Nephron (organoid): ENCODE data around the gene EIF4E.
"Not testable (repeated sequence)": the region's sequence is repeated elsewhere in the genome, so short reads cannot be mapped to it uniquely, and the experiment has no call there.

Experiments
- H3K27ac Mint-ChIP-seq, 3 experiments: 2 replicates each; pipeline ENCODE4 v1.8.0; 2020; ENCODE audit warnings: mixed read lengths in 3 of 3, mild to moderate bottlenecking in 2 of 3, moderate library complexity in 1 of 3
- H3K27me3 Mint-ChIP-seq: 2 replicates; pipeline ENCODE4 v1.8.0; 2021; ENCODE audit warnings: low read depth, mild to moderate bottlenecking, moderate library complexity, mixed read lengths
- H3K36me3 Mint-ChIP-seq: 2 replicates; pipeline ENCODE4 v1.8.0; 2020; ENCODE audit warnings: low read depth, mixed read lengths
- H3K4me1 Mint-ChIP-seq: 2 replicates; pipeline ENCODE4 v1.8.0; 2020; ENCODE audit warnings: mixed read lengths
- H3K4me3 Mint-ChIP-seq, 3 experiments: 2 replicates each; pipeline ENCODE4 v1.8.0; 2020; ENCODE audit warnings: mild to moderate bottlenecking in 3 of 3, mixed read lengths in 3 of 3, moderate library complexity in 2 of 3
- H3K9me3 Mint-ChIP-seq: 2 replicates; pipeline ENCODE4 v1.8.0; 2020; ENCODE audit warnings: mixed read lengths
- CTCF ChIP-seq, 3 experiments: fragments of 200-600 bp; sonication (generic); IDR thresholded peaks; one replicate each; pipeline ENCODE4 v1.5.0; 2021; ENCODE audit warnings: antibody characterized with exemption in 3 of 3; ENCODE audit not compliant: unreplicated experiment in 3 of 3

Gene EIF4E

DNA sequence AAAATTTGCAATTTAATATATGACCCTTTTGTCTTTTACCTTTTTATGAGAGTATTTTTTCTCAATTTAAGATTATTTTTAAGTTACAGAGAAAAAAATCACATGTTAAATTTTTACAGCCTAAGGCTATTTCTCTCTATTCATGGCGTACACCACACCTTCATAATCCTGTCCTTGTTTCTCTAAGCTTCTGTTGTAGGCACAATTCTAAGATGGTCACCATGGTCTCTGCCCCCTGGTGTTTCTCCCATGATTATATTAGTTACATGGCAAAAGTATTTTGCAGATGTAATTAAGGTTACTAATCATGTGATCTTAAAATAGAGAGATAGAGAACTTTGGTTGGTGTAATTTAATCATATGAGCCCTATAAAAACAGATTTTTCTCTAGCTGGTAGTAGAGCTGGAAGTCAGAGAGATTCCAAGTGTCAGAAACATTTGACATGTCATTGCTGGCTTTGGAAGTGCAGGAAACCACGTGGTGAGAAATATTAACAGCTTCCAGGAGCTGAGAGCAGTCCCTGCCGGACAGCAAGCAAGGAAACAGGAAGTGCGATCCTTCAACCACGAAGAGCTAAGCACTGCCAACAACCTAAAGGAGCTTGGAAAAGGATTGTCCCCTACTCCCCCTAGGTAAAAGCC, 89.8 kb downstream of the EIF4E start:
- H3K4me1 Mint-ChIP-seq, result no peaks in the 10 kb centered on the region
- peaks cover 6% of the 10 kb centered on the region for H3K36me3 Mint-ChIP-seq
- H3K27ac Mint-ChIP-seq, result no peak overlapping the region
- H3K9me3 Mint-ChIP-seq, result peaks cover 18% of the 10 kb centered on the region
- no peak for TF ChIP-seq CTCF (IDR thresholded peaks at IDR 0.05; ENCODE audit: unreplicated experiment in 3 of 3)
- H3K27me3 Mint-ChIP-seq, result no peaks in the 10 kb centered on the region
- H3K4me3 Mint-ChIP-seq, result no peak overlapping the region

GRCh38 chr4:98838531-98838930, 90.4 kb downstream of the EIF4E start:
- TF ChIP-seq CTCF (IDR thresholded peaks at IDR 0.05; ENCODE audit: unreplicated experiment in 3 of 3), result no peak
- H3K27me3 Mint-ChIP-seq, result no peaks in the 10 kb centered on the region
- H3K27ac Mint-ChIP-seq, result no peak overlapping the region
- H3K36me3 Mint-ChIP-seq, result peaks cover 6% of the 10 kb centered on the region
- peaks cover 18% of the 10 kb centered on the region for H3K9me3 Mint-ChIP-seq
- H3K4me1 Mint-ChIP-seq, result no peaks in the 10 kb centered on the region
- no peak overlapping the region for H3K4me3 Mint-ChIP-seq

GRCh38 chr4:98833384-98833783, 95.5 kb downstream of the EIF4E start:
- no peaks in the 10 kb centered on the region for H3K4me1 Mint-ChIP-seq
- peaks cover 2% of the 10 kb centered on the region for H3K9me3 Mint-ChIP-seq
- H3K27ac Mint-ChIP-seq, result no peak overlapping the region
- H3K27me3 Mint-ChIP-seq, result no peaks in the 10 kb centered on the region
- no peaks in the 10 kb centered on the region for H3K36me3 Mint-ChIP-seq
- no peak for TF ChIP-seq CTCF (IDR thresholded peaks at IDR 0.05; ENCODE audit: unreplicated experiment in 3 of 3)
- H3K4me3 Mint-ChIP-seq, result no peak overlapping the region

DNA sequence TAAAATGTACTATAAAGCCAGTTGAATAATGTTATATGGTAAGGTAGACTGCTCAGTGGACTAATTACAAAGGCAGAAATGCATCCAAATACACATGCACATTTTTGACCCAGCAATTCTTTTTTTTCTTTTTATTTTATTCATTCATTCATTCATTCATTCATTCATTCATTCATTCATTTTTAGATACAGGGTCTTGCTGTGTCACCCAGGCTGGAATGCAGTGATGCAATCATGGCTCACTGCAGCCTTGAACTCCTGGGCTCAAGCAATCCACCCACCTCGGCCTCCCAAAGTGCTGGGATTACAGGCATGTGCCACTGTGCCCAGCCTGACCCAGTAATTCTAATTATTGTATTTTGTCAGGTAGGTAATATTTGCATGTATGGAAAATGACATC, 97.9 kb downstream of the EIF4E start:
- not testable (repeated sequence) for H3K27me3 Mint-ChIP-seq, H3K4me1 Mint-ChIP-seq, H3K4me3 Mint-ChIP-seq, H3K9me3 Mint-ChIP-seq, H3K27ac Mint-ChIP-seq, H3K36me3 Mint-ChIP-seq
